HepG2 (cell line): ENCODE data around the gene PDE5A. TPM values are rescaled to one million over a fixed set of nuclear protein-coding genes. Genes with fewer than 3 reads are reported as not detected.

Experiments
- GMEB1 ChIP-seq: sonication (generic); formaldehyde crosslinking; IDR thresholded peaks from 2 replicates; pipeline ENCODE4 v1.5.1; 2020; ENCODE audit warnings: missing genetic modification reagents, mild to moderate bottlenecking, borderline replicate concordance
- HOMEZ ChIP-seq: IDR thresholded peaks from 2 replicates; pipeline ENCODE4 v1.6.1; 2016; ENCODE audit warnings: low read depth
- MEF2D ChIP-seq: sonication (generic); formaldehyde crosslinking; IDR thresholded peaks from 2 replicates; pipeline ENCODE4 v1.5.1; 2020; ENCODE audit warnings: mild to moderate bottlenecking, missing genetic modification reagents
- NAIF1 ChIP-seq: sonication (generic); formaldehyde crosslinking; IDR thresholded peaks from 2 replicates; pipeline ENCODE4 v1.5.0; 2020; ENCODE audit warnings: mild to moderate bottlenecking, missing genetic modification reagents, borderline replicate concordance
- NFATC3 ChIP-seq: sonication (generic); formaldehyde crosslinking; IDR thresholded peaks from 2 replicates; pipeline ENCODE4 v1.5.1; 2020; ENCODE audit warnings: mild to moderate bottlenecking, missing genetic modification reagents
- PAXIP1 ChIP-seq: sonication (generic); formaldehyde crosslinking; conservative IDR thresholded peaks from 2 replicates; pipeline ENCODE4 v1.4.0; 2020; ENCODE audit warnings: mild to moderate bottlenecking, missing genetic modification reagents, moderate library complexity
- PHF5A ChIP-seq: IDR thresholded peaks from one replicate; pipeline ENCODE4 v1.6.1; 2018; ENCODE audit warnings: low read depth, missing genetic modification reagents; ENCODE audit not compliant: unreplicated experiment
- PRDM4 ChIP-seq: sonication (generic); formaldehyde crosslinking; IDR thresholded peaks from 2 replicates; pipeline ENCODE4 v1.9.0; 2021; ENCODE audit warnings: missing genetic modification reagents, borderline replicate concordance
- SOX13 ChIP-seq, 3 experiments: fragments of 450-650 bp in 1 of 3; sonication (generic) in 1 of 3; formaldehyde crosslinking in 1 of 3; IDR thresholded peaks in 2 of 3; conservative IDR thresholded peaks in 1 of 3; 2 replicates each; pipeline versions ENCODE4 v1.5.0 to v1.6.1; 2016 to 2020; ENCODE audit warnings: antibody characterized with exemption in 1 of 3, mild to moderate bottlenecking in 1 of 3, missing compliant biosample characterization in 1 of 3, missing genetic modification reagents in 1 of 3, moderate library complexity in 1 of 3
- SOX5 ChIP-seq: IDR thresholded peaks from 2 replicates; pipeline ENCODE4 v1.6.1; 2016; ENCODE audit warnings: borderline replicate concordance
- TBX3 ChIP-seq: fragments of 450-650 bp; IDR thresholded peaks from 2 replicates; pipeline ENCODE4 v1.6.1; 2017; ENCODE audit warnings: antibody characterized with exemption, mild to moderate bottlenecking, inconsistent platforms, borderline replicate concordance
- TCF12 ChIP-seq, 2 experiments: fragments of 450-650 bp in 1 of 2; sonication (generic) in 1 of 2; formaldehyde crosslinking in 1 of 2; IDR thresholded peaks; 2 replicates each; pipeline versions ENCODE4 v1.6.1 to v1.8.0; 2017 to 2022; ENCODE audit warnings: antibody characterized with exemption in 1 of 2, mild to moderate bottlenecking in 1 of 2, missing genetic modification reagents in 1 of 2, moderate library complexity in 1 of 2
- ZNF253 ChIP-seq: sonication (generic); formaldehyde crosslinking; IDR thresholded peaks from 2 replicates; pipeline ENCODE4 v1.8.0; 2022; ENCODE audit warnings: mild to moderate bottlenecking, missing genetic modification reagents, borderline replicate concordance
- ZNF343 ChIP-seq: sonication (generic); formaldehyde crosslinking; IDR thresholded peaks from 2 replicates; pipeline ENCODE4 v1.4.0; 2020; ENCODE audit warnings: mild to moderate bottlenecking, missing genetic modification reagents
- ZNF674 ChIP-seq: sonication (generic); formaldehyde crosslinking; IDR thresholded peaks from 2 replicates; pipeline ENCODE4 v1.5.0; 2020; ENCODE audit warnings: low read depth, mild to moderate bottlenecking, missing genetic modification reagents
- ZNF7 ChIP-seq: IDR thresholded peaks from 2 replicates; pipeline ENCODE4 v1.6.1; 2016; ENCODE audit warnings: missing biosample characterization, missing genetic modification reagents
- ZNF710 ChIP-seq: sonication (generic); formaldehyde crosslinking; IDR thresholded peaks from 2 replicates; pipeline ENCODE4 v1.5.0; 2020; ENCODE audit warnings: mild to moderate bottlenecking, missing genetic modification reagents, borderline replicate concordance
- polyA plus RNA-seq, 8 experiments: library from polyadenylated mRNA; depleted of rRNA in 3 of 8; stranded (reverse) in 7 of 8; unstranded in 1 of 8; fragments of >200 nt; fragmentation: Illumina TruSeq in 4 of 8; extraction: Trizol in 4 of 8; gene quantifications; 2 replicates each; pipeline versions ENCODE4 v1.2.1 to v1.2.3, GENCODE V29; 2011 to 2016; ENCODE audit warnings: low read depth in 4 of 8, missing spikeins in 1 of 8, mixed read lengths in 1 of 8; ENCODE audit not compliant: insufficient read depth in 1 of 8
- total RNA-seq, 5 experiments: library from RNA; depleted of rRNA; stranded (reverse); fragments of >200 nt; fragmentation: Illumina TruSeq; extraction: Trizol; gene quantifications; 2 replicates each; pipeline ENCODE4 v1.2.3, GENCODE V29; 2016; ENCODE audit warnings: low read depth in 1 of 5

PDE5A gene
- total and polyA plus RNA-seq, 2 of the 13 experiments (the other 11 are each of a cell fraction or from before 2014, with no cell fraction given): 0.22 to 0.44 TPM

GRCh38 chr4:119501740-119502139 is 126.9 kb downstream of the PDE5A start (continued):
- TF ChIP-seq PAXIP1 (CRISPR knock-in tag) (peak; percentile 46), TBX3 (peak; percentile 65; the same call in 1 of the 2 replicates), ZNF710 (CRISPR knock-in tag) (no peak), NFATC3 (CRISPR knock-in tag) (no peak), ZNF7 (CRISPR knock-in tag) (peak; percentile 49; the same call in 1 of the 2 replicates), TCF12 (IDR thresholded peaks at IDR 0.05) (no peak), TCF12 (CRISPR knock-in tag; IDR thresholded peaks at IDR 0.05) (no peak), ZNF674 (CRISPR knock-in tag) (no peak), SOX13 (IDR thresholded peaks at IDR 0.05) (no peak), SOX13 (CRISPR knock-in tag; conservative IDR thresholded peaks at IDR 0.05 in 1 of 2, IDR thresholded peaks at IDR 0.05 in 1 of 2) (peak in 1 of 2 experiments; percentile 69; a peak in 2 of 4 replicates), MEF2D (CRISPR knock-in tag) (no peak), ZNF343 (CRISPR knock-in tag) (no peak), NAIF1 (no peak), HOMEZ (no peak), PRDM4 (no peak), SOX5 (peak; percentile 43; the same call in 1 of the 2 replicates), ZNF253 (CRISPR knock-in tag) (no peak), PHF5A (no peak), GMEB1 (no peak)
